Lung (tissue), 12 donors: ENCODE results near the gene LDLRAD4. TPM values are rescaled to one million over a fixed set of nuclear protein-coding genes. Genes with fewer than 3 reads are reported as not detected.

Experiments used
- ATAC-seq: fragments of 200-7000 bp; cut with Tn5 transposase; one replicate; pipeline ENCODE4 v1.9.1; 2020; ENCODE audit warnings: moderate number of reproducible peaks; ENCODE audit not compliant: insufficient read depth, low FRiP score
- DNase-seq, 3 donors: peaks; one replicate each; pipeline ENCODE4 v3.0.0-alpha.2; 2013 to 2017
- H3K27ac ChIP-seq, 2 donors: one replicate each; pipeline ENCODE4 v1.5.1; 2013; ENCODE audit warnings: mild to moderate bottlenecking in 2 of 2, moderate library complexity in 2 of 2, control low read depth in 1 of 2, inconsistent platforms in 1 of 2, low read depth in 1 of 2, low read length in 1 of 2
- H3K27me3 ChIP-seq, 3 donors: one replicate each; pipeline ENCODE4 v1.5.1; 2013; ENCODE audit warnings: low read length in 2 of 3; ENCODE audit not compliant: control insufficient read depth in 3 of 3, insufficient read depth in 3 of 3
- H3K36me3 ChIP-seq, 4 donors: one replicate each; pipeline ENCODE4 v1.5.1; 2013; ENCODE audit warnings: low read length in 4 of 4, mild to moderate bottlenecking in 1 of 4, moderate library complexity in 1 of 4; ENCODE audit not compliant: control insufficient read depth in 4 of 4, insufficient read depth in 4 of 4
- H3K4me1 ChIP-seq, 5 donors: one replicate each; pipeline ENCODE4 v1.5.1; 2013; ENCODE audit warnings: low read length in 5 of 5, mild to moderate bottlenecking in 2 of 5, moderate library complexity in 1 of 5; ENCODE audit not compliant: control insufficient read depth in 5 of 5, insufficient read depth in 5 of 5
- H3K4me3 ChIP-seq: one replicate; pipeline ENCODE4 v1.5.1; 2013; ENCODE audit warnings: mild to moderate bottlenecking, control low read depth, moderate library complexity
- H3K9ac ChIP-seq, 2 donors: one replicate each; pipeline ENCODE4 v1.5.1; 2013; ENCODE audit warnings: low read length in 2 of 2, control low read depth in 1 of 2; ENCODE audit not compliant: insufficient read depth in 1 of 2
- H3K9me3 ChIP-seq, 4 donors: one replicate each; pipeline ENCODE4 v1.5.1; 2013; ENCODE audit warnings: low read length in 3 of 4, mild to moderate bottlenecking in 1 of 4, moderate library complexity in 1 of 4; ENCODE audit not compliant: control insufficient read depth in 4 of 4, insufficient read depth in 3 of 4
- WGBS, 2 donors: extraction: QIAGEN DNeasy Blood & Tissue Kit; methylation state at CpG; one replicate each; pipeline ENCODE4 v1.1.7; 2013; 5-methylcytosine and 5-hydroxymethylcytosine counted together
- polyA plus RNA-seq, 2 donors: library from polyadenylated mRNA; stranded (reverse); fragments of 200-250 nt; gene quantifications; one replicate each; pipeline ENCODE4 v1.2.1, GENCODE V29; 2013
- total RNA-seq, 2 donors: library from RNA; depleted of rRNA in 1 of 2; stranded (reverse); fragments of >200 nt in 1 of 2; gene quantifications; one replicate each; pipeline ENCODE4 v1.2.1, GENCODE V29; 2014 to 2021
- TF ChIP-seq, protein P1 (sequence below): IDR thresholded peaks from 2 replicates; pipeline ENCODE4 v1.5.1; 2012; ENCODE audit warnings: mild to moderate bottlenecking; ENCODE audit errors: control extremely low read depth, extremely low read depth
- donor health status: control.
- donor health status: control.
- donor health status: Bipolar disorder and iron deficiency.
- donor health status: healthy.
- donor health status: DM: yes; HTN: yes; CAD: no.

LDLRAD4 gene
- total and polyA plus RNA-seq, 4 donors, result 3.2 to 62.4 (median 19.9) TPM

DNA sequence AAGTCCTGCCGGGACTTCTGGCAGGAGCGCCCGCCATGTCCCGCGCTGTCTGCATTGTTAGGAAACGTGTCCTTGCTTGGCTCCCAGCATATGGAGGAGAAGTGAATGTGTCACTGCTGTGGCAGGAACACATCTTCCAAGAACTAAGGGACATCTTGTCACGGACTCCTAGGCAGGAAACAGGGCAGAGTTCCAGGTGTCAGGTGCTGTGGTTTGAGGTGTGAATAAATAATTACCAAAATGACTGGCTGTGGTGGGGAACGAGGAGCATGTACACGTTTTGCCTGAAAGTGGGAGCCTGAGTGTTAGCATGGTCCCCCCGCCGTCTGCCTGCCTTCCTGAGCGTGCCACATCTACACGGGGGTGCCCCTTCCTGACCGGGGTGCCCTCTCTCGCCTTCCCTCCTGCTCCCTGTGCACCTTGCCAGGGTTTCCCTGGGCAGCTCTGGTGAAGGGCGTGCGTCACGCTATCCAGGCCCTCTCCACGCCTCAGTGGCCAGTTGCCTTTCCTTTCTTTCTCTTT is 237.5 kb downstream of the LDLRAD4 start:
- Histone ChIP-seq H3K27me3 (peaks cover 0 to 4% (median 0%) of the 10 kb centered on the region in 3 donors), H3K27ac (no peak overlapping the region), H3K9me3 (no peaks in the 10 kb centered on the region), H3K4me1 (peaks cover 0 to 13% (median 0%) of the 10 kb centered on the region in 5 donors), H3K9ac (no peak overlapping the region), H3K4me3 (no peak overlapping the region), H3K36me3 (no peaks in the 10 kb centered on the region)
- TF ChIP-seq, protein P1, sequence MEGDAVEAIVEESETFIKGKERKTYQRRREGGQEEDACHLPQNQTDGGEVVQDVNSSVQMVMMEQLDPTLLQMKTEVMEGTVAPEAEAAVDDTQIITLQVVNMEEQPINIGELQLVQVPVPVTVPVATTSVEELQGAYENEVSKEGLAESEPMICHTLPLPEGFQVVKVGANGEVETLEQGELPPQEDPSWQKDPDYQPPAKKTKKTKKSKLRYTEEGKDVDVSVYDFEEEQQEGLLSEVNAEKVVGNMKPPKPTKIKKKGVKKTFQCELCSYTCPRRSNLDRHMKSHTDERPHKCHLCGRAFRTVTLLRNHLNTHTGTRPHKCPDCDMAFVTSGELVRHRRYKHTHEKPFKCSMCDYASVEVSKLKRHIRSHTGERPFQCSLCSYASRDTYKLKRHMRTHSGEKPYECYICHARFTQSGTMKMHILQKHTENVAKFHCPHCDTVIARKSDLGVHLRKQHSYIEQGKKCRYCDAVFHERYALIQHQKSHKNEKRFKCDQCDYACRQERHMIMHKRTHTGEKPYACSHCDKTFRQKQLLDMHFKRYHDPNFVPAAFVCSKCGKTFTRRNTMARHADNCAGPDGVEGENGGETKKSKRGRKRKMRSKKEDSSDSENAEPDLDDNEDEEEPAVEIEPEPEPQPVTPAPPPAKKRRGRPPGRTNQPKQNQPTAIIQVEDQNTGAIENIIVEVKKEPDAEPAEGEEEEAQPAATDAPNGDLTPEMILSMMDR, result no peak
- WGBS, 2 donors, result 68 to 75% methylated on average over 18 to 19 of the region's 19 CpGs
- ATAC-seq (no peak), DNase-seq (no peak)

DNA sequence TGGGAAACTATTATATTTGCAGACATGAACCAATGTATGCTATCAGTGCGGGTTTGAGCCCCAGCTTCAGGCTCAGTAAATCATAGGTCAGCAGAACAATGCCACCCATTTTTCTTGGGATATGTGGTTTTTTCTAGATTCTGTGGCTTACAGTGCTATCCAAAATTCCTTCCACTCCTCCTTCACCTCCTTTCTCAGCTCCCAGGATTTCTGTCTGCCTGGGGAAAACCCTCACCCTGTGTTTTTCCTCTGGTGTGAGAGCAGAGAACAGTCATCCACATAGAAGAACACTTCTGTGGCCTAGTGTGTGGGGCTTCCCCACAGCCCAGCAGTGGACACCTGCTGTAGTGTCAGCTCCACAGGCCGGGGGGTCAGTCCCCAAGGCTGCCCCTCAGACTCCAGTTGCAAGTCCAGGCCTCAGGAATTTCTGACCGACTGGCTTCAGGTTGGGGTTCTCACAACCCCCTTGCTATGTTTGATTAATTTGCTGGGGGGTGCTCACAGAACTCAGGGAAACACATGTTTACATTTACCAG is 238.2 kb downstream of the LDLRAD4 start:
- Histone ChIP-seq H3K9ac (no peak overlapping the region), H3K27me3 (peaks cover 0 to 4% (median 0%) of the 10 kb centered on the region in 3 donors), H3K27ac (no peak overlapping the region), H3K9me3 (no peaks in the 10 kb centered on the region), H3K36me3 (no peaks in the 10 kb centered on the region), H3K4me3 (no peak overlapping the region), H3K4me1 (peaks cover 0 to 11% (median 0%) of the 10 kb centered on the region in 5 donors)
- DNase-seq (no peak), ATAC-seq (no peak)
- WGBS, 2 donors, result 78 to 85% methylated on average over 3 of the region's 3 CpGs
- TF ChIP-seq, protein P1, result no peak

DNA sequence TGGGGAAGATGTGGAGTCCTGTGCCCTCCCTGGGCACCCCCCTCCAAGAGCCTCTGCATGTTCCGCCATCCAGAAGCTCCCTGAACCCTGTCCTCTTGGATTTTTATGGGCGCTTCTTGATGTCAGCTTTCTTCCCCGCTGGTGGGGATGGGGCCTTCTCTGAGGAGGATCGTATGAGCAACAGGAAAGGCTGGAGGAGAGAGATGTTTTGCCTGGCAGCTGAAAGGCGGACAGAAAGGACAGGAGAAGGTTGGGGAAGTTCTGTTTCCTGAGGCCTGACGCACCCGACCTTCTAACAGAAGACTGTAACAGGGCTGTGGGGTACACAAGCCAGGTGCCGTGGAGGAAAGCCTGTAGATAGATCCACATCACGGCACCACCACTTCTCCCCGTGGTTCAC is 238.8 kb downstream of the LDLRAD4 start:
- no peak overlapping the region for H3K4me3 ChIP-seq
- no peak overlapping the region for H3K9ac ChIP-seq
- H3K27me3 ChIP-seq, result peaks cover 0 to 4% (median 0%) of the 10 kb centered on the region in 3 donors
- DNase-seq, result no peak
- H3K4me1 ChIP-seq, result peaks cover 0 to 10% (median 0%) of the 10 kb centered on the region in 5 donors
- ATAC-seq, result no peak
- WGBS, 2 donors, result 39 to 73% methylated on average over 10 of the region's 10 CpGs
- TF ChIP-seq, protein P1, result no peak
- H3K9me3 ChIP-seq, result peaks cover 0 to 4% (median 0%) of the 10 kb centered on the region in 4 donors
- no peak overlapping the region for H3K27ac ChIP-seq
- no peaks in the 10 kb centered on the region for H3K36me3 ChIP-seq

DNA sequence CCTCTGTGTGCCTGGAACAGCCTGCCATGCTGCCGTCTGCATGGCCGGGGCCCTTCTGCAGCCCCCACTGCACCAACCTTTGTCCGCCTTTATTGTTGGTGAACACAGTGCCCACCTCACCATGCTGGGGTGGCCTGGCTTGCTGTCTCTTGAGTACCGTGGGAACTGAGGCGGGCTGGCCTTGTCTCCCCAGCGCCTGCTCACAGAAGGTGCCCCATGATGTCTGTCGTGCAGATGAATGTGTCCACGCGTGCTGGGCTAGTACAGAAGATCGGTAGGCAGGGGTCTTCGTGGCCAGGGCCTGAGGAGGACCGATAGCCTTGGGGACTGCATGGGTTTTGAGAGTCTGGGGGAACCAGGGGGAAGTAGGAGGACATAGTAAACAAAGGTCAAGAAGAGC is 242.4 kb downstream of the LDLRAD4 start:
- H3K4me1 ChIP-seq, result peaks cover 0 to 15% (median 0%) of the 10 kb centered on the region in 5 donors
- no peak for DNase-seq
- no peak overlapping the region for H3K27ac ChIP-seq
- no peak overlapping the region for H3K9ac ChIP-seq
- 95 to 98% methylated on average over 12 of the region's 12 CpGs for WGBS, 2 donors
- no peak overlapping the region for H3K4me3 ChIP-seq
- ATAC-seq, result no peak
- no peaks in the 10 kb centered on the region for H3K36me3 ChIP-seq
- TF ChIP-seq, protein P1, result no peak
- H3K27me3 ChIP-seq, result no peaks in the 10 kb centered on the region
- peaks cover 0 to 4% (median 0%) of the 10 kb centered on the region in 4 donors for H3K9me3 ChIP-seq
